Measurements from ENCODE around the gene TIMM13. TPM values are rescaled to one million over a fixed set of nuclear protein-coding genes. Genes with fewer than 3 reads are reported as not detected.
"Not testable (repeated sequence)": the region's sequence is repeated elsewhere in the genome, so short reads cannot be mapped to it uniquely, and the experiment has no call there.

The TIMM13 gene
- total RNA-seq, 1 donor from 2014 or later = 61.0 TPM

DNA sequence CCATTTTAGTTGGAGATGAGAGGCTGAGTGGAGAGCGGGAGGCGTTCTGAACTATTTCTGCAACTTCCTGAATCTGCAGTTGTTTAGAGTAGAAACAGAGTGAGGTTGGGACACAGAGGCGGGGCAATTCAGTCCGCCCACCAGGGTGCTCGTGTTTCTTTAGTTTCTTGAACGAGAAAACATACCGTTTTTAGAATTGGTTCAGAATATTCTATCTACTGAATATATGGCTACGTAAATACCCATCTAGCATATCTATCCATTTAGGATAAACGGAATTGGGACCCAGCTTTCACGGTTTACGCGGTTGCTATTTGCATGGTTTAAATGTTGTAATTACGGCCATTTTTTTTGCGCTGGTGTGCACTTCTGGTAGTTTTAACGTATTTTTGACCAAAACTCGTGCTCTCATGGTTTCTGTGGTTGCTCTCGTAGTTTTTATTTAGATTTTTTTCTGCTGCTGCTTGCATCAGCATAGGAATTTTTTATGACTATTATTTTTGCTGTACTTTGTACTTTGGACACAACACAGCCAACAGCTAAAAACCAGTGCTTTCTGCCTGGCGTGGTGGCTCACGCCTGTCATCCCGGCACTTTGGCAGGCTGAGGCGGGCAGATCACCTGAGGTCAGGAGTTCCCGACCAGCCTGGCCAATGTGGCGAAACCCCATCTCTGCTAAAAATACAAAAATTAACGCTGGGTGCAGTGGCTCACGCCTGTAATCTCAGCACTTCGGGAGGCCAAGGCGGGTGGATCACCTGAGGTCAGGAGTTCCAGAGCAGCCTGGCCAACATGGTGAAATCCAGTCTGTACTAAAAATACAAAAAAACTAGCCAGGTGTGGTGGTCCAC, 32.7 kb downstream of the TIMM13 start:
- intact Hi-C loops (cut with DNase I) = no loop called here
- Histone ChIP-seq H3K4me1 (no peaks in the 10 kb centered on the region), H3K36me3 (no peaks in the 10 kb centered on the region), H3K27ac (no peak overlapping the region), H3K9me3 (no peaks in the 10 kb centered on the region), H3K4me3 (no peak overlapping the region), H3K27me3 (peaks cover 4% of the 10 kb centered on the region)
- TF ChIP-seq CTCF (IDR thresholded peaks at IDR 0.05) = no peak
- ATAC-seq = peak; percentile 73
- no peak for DNase-seq

DNA sequence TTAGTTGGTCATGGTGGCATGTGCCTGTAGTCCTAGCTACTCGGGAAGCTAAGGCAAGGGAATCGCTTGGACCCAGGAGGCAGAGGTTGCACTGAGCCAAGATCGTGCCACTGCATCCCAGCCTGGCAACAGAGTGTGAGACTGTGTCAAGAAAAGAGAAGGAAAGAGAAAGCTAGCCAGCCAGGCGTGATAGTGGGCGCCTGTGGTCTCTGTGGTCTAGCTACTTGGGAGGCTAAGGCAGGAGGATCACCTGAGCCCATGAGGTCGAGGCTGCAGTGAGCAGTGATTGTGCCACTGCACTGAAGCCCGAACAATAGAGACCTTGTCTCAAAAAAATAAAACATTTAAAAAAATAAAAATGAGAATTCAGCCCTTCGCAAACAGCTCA, 33.3 kb downstream of the TIMM13 start:
- peaks cover 4% of the 10 kb centered on the region for H3K27me3 ChIP-seq
- H3K27ac ChIP-seq = no peak overlapping the region
- no peak for TF ChIP-seq CTCF (IDR thresholded peaks at IDR 0.05)
- DNase-seq (no peak), ATAC-seq (no peak)
- H3K9me3 ChIP-seq = no peaks in the 10 kb centered on the region
- H3K4me3 ChIP-seq = no peak overlapping the region
- H3K36me3 ChIP-seq = no peaks in the 10 kb centered on the region
- H3K4me1 ChIP-seq = no peaks in the 10 kb centered on the region
- intact Hi-C loops (cut with DNase I) = no loop called here

GRCh38 chr19:2392899-2393298, 34.5 kb downstream of the TIMM13 start:
- H3K4me1 ChIP-seq; H3K36me3 ChIP-seq; ATAC-seq; H3K27ac ChIP-seq; H3K27me3 ChIP-seq; H3K4me3 ChIP-seq; DNase-seq; intact Hi-C loops (cut with DNase I); H3K9me3 ChIP-seq: not testable (repeated sequence)

- no peak for ATAC-seq
- Histone ChIP-seq H3K36me3 (no peaks in the 10 kb centered on the region), H3K9me3 (no peaks in the 10 kb centered on the region), H3K27me3 (no peaks in the 10 kb centered on the region), H3K27ac (no peak overlapping the region), H3K4me3 (no peak overlapping the region), H3K4me1 (no peaks in the 10 kb centered on the region)
- no peak for DNase-seq
- TF ChIP-seq CTCF (IDR thresholded peaks at IDR 0.05) = no peak
- intact Hi-C loops (cut with DNase I) = no loop called here
These were observed 35.0 kb downstream of the TIMM13 start for GRCh38 chr19:2392366-2392765.

DNA sequence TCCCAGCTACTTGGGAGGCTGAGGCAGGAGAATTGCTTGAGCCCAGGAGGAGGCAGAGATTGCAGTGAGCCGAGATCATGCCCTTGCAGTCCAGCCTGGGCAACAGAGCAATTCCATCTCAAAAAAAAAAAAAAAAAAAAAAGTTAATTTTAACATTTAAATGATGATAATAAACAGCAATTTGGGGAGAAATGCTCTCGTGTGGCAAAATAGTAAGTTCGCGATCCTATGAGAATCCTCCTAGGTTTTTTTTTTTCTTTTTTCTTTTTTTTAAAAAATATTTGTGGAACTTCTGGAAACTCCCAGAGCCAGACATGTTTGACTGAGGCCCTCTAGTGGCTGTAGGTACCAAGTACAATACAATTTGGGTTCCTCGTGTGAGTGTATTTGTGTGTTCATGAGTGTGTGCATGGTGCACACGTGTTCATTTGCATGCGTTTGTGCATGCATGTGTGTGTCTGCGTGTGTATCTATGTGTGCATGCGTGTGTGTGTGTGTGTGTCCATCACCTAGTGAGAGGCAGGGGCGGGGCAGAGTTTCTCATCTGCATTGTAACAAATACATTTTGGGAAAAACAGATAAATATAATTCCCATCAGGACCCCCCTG, 36.2 kb downstream of the TIMM13 start:
- Histone ChIP-seq H3K4me1 (no peaks in the 10 kb centered on the region), H3K4me3 (no peak overlapping the region), H3K36me3 (no peaks in the 10 kb centered on the region), H3K27ac (no peak overlapping the region), H3K27me3 (no peaks in the 10 kb centered on the region), H3K9me3 (no peaks in the 10 kb centered on the region)
- DNase-seq (no peak), ATAC-seq (peak; percentile 86)
- peak; percentile 75 for TF ChIP-seq CTCF (IDR thresholded peaks at IDR 0.05)
- intact Hi-C loops (cut with DNase I) = no loop called here

GRCh38 chr19:2389594-2389993, 37.8 kb downstream of the TIMM13 start:
- DNase-seq (no peak), ATAC-seq (no peak)
- no peak overlapping the region for H3K27ac ChIP-seq
- no peaks in the 10 kb centered on the region for H3K27me3 ChIP-seq
- H3K4me1 ChIP-seq = no peaks in the 10 kb centered on the region
- no peak overlapping the region for H3K4me3 ChIP-seq
- intact Hi-C loops (cut with DNase I) = no loop called here
- no peaks in the 10 kb centered on the region for H3K36me3 ChIP-seq
- no peak for TF ChIP-seq CTCF (IDR thresholded peaks at IDR 0.05)
- no peaks in the 10 kb centered on the region for H3K9me3 ChIP-seq

Data from upper lobe of right lung (tissue), 1 donor.